K562 (cell line): Measurements from ENCODE around the gene SLC22A7. TPM values are rescaled to one million over a fixed set of nuclear protein-coding genes. Genes with fewer than 3 reads are reported as not detected.

Experiments used
- ATAC-seq: fragments of 200-7000 bp; cut with Tn5 transposase; 3 replicates; pipeline ENCODE4 v1.9.1; 2020; ENCODE audit warnings: moderate library complexity
- BruUV-seq: library from RNA; stranded (reverse); fragments of 400-500 nt; replicated peaks from 2 replicates; lab custom pipeline; 2021; lab: Mats Ljungman, UMichigan
- CTCF ChIA-PET: fragments of 300-600 bp; formaldehyde crosslinking; extraction: SDS; loops from one replicate; lab custom pipeline; 2021; ENCODE audit warnings: low intra/inter-chr PET ratio; lab: Yijun Ruan, JAX
- POLR2A ChIA-PET: fragments of 300-600, 350-650 bp; sonication (Branson Sonifier 250); formaldehyde crosslinking; extraction: SDS; loops from one replicate; lab custom pipeline; 2021; ENCODE audit warnings: antibody characterized with exemption, inconsistent platforms; lab: Yijun Ruan, JAX
- DNase-seq, 4 experiments: peaks; one replicate each; pipeline versions ENCODE4 v3.0.0 to v3.0.0-alpha.2; 2011 to 2018; ENCODE audit warnings: low spot score in 3 of 4, mixed read lengths in 3 of 4; ENCODE audit errors: extremely low read depth in 1 of 4
- FAIRE-seq: peaks from 2 replicates; lab custom pipeline; 2011; peaks lifted over from hg19 to GRCh38; lab: Jason Lieb, UNC
- H2AFZ ChIP-seq: 2 replicates; pipeline ENCODE4 v1.6.0; 2011; ENCODE audit warnings: low read depth, low read length, control low read depth, inconsistent platforms
- H3K27ac ChIP-seq: fragments of 200-600 bp; 3 replicates; pipeline ENCODE4 v1.8.0; 2011; ENCODE audit warnings: low read depth, mild to moderate bottlenecking, control low read depth, inconsistent platforms, low read length, moderate library complexity, mixed read lengths; ENCODE audit errors: extremely low read depth
- H3K27me3 ChIP-seq, 2 experiments: fragments of 300-600 bp in 1 of 2; 2 replicates in 1 of 2; 3 replicates in 1 of 2; pipeline versions ENCODE4 v1.6.0 to v1.8.0; 2011; ENCODE audit warnings: inconsistent platforms in 2 of 2, low read length in 2 of 2, mild to moderate bottlenecking in 1 of 2, mixed read lengths in 1 of 2, moderate library complexity in 1 of 2; ENCODE audit not compliant: control insufficient read depth in 2 of 2, insufficient read depth in 2 of 2
- H3K36me3 ChIP-seq: fragments of 300-600 bp; 3 replicates; pipeline ENCODE4 v1.8.0; 2011; ENCODE audit warnings: mild to moderate bottlenecking, low read length, inconsistent platforms; ENCODE audit not compliant: control insufficient read depth, insufficient read depth
- H3K4me1 ChIP-seq, 2 experiments: fragments of 200-600 bp in 1 of 2; replicated peaks in 1 of 2; 2 replicates in 1 of 2; 3 replicates in 1 of 2; pipeline versions ENCODE4 v1.5.1 to v1.8.0; 2011; ENCODE audit warnings: inconsistent platforms in 2 of 2, low read length in 2 of 2, mild to moderate bottlenecking in 1 of 2, mixed read lengths in 1 of 2, moderate library complexity in 1 of 2; ENCODE audit not compliant: control insufficient read depth in 2 of 2, insufficient read depth in 2 of 2
- H3K4me2 ChIP-seq: 2 replicates; pipeline ENCODE4 v1.6.1; 2011; ENCODE audit warnings: low read length, control low read depth, inconsistent platforms, mixed read lengths; ENCODE audit not compliant: insufficient read depth
- H3K4me3 ChIP-seq: fragments of 200-600 bp; sonication (generic), shearing (Covaris generic); 2 replicates; pipeline ENCODE4 v1.5.1; 2016; ENCODE audit warnings: control low read depth, inconsistent platforms
- H3K79me2 ChIP-seq: fragments of 200-600 bp; 3 replicates; pipeline ENCODE4 v1.8.0; 2011; ENCODE audit warnings: low read length, inconsistent platforms; ENCODE audit not compliant: control insufficient read depth, insufficient read depth
- H3K9ac ChIP-seq, 2 experiments: 2 replicates each; pipeline versions ENCODE4 v1.6.0 to v1.6.1; 2011; ENCODE audit warnings: low read depth in 2 of 2, low read length in 2 of 2, control low read depth in 1 of 2, inconsistent platforms in 1 of 2, mild to moderate bottlenecking in 1 of 2, mixed read lengths in 1 of 2; ENCODE audit not compliant: insufficient read depth in 1 of 2
- H3K9me1 ChIP-seq: one replicate; pipeline ENCODE4 v1.6.0; 2011; ENCODE audit warnings: inconsistent platforms, mild to moderate bottlenecking, low read length, moderate library complexity; ENCODE audit not compliant: control insufficient read depth, insufficient read depth
- H3K9me3 ChIP-seq: replicated peaks from 2 replicates; pipeline ENCODE4 v1.5.1; 2011; ENCODE audit warnings: low read depth, low read length, inconsistent platforms; ENCODE audit not compliant: control insufficient read depth, insufficient read depth
- H4K20me1 ChIP-seq: replicated peaks from 2 replicates; pipeline ENCODE4 v1.6.1; 2011; ENCODE audit warnings: low read length, inconsistent platforms, mixed read lengths; ENCODE audit not compliant: control insufficient read depth, insufficient read depth
- ARID3A ChIP-seq: IDR thresholded peaks from 2 replicates; pipeline ENCODE4 v1.6.1; 2012; ENCODE audit warnings: low read depth, low read length, improper control_type of control experiment, borderline replicate concordance
- FOSL1 ChIP-seq: fragments of 200-800 bp; sonication (Bioruptor generic); conservative IDR thresholded peaks from 2 replicates; pipeline ENCODE4 v1.6.1; 2016; ENCODE audit warnings: missing genetic modification characterization, missing compliant biosample characterization
- FOXJ2 ChIP-seq: fragments of 200-800 bp; sonication (Bioruptor generic); IDR thresholded peaks from 2 replicates; pipeline ENCODE4 v1.6.1; 2016; ENCODE audit warnings: missing genetic modification characterization, missing compliant biosample characterization
- GTF2B ChIP-seq: IDR thresholded peaks from 2 replicates; pipeline ENCODE4 v1.6.1; 2011; ENCODE audit not compliant: insufficient read length; ENCODE audit errors: extremely low read depth
- HDGF ChIP-seq: fragments of 450-650 bp; IDR thresholded peaks from 2 replicates; pipeline ENCODE4 v1.6.1; 2016
- KDM1A ChIP-seq, 2 experiments: fragments of 450-650 bp; IDR thresholded peaks; 2 replicates each; pipeline ENCODE4 v1.6.1; 2016; ENCODE audit warnings: mild to moderate bottlenecking in 2 of 2
- KDM4B ChIP-seq, 2 experiments: fragments of 450-650 bp in 1 of 2; sonication (generic) in 1 of 2; IDR thresholded peaks; 2 replicates each; pipeline ENCODE4 v1.6.1; 2016 to 2017; ENCODE audit warnings: borderline replicate concordance in 2 of 2, antibody characterized with exemption in 1 of 2, low read depth in 1 of 2, mild to moderate bottlenecking in 1 of 2
- NRF1 ChIP-seq, 2 experiments: fragments of 450-650 bp; IDR thresholded peaks in 1 of 2; conservative IDR thresholded peaks in 1 of 2; 2 replicates each; pipeline ENCODE4 v1.6.1; 2014; ENCODE audit warnings: mild to moderate bottlenecking in 2 of 2
- PURB ChIP-seq: sonication (generic); formaldehyde crosslinking; IDR thresholded peaks from 2 replicates; pipeline ENCODE4 v1.9.0; 2021; ENCODE audit warnings: low read depth, mild to moderate bottlenecking, missing genetic modification reagents
- SMAD4 ChIP-seq: fragments of 250-450 bp; sonication (Bioruptor Pico); conservative IDR thresholded peaks from 2 replicates; pipeline ENCODE4 v1.8.0; 2021; ENCODE audit warnings: inconsistent platforms, mild to moderate bottlenecking, moderate library complexity
- THRB ChIP-seq: fragments of 450-650 bp; formaldehyde crosslinking; conservative IDR thresholded peaks from 2 replicates; pipeline ENCODE4 v1.4.0; 2022; ENCODE audit warnings: mild to moderate bottlenecking, missing genetic modification characterization
- TSHZ1 ChIP-seq: fragments of 250-450 bp; sonication (Bioruptor Pico); IDR thresholded peaks from 2 replicates; pipeline ENCODE4 v1.4.0; 2020; ENCODE audit warnings: mild to moderate bottlenecking, moderate library complexity
- ZNF253 ChIP-seq: fragments of 250-450 bp; sonication (Bioruptor Pico); conservative IDR thresholded peaks from 2 replicates; pipeline ENCODE4 v1.6.1; 2021; ENCODE audit warnings: mild to moderate bottlenecking
- ZNF41 ChIP-seq: fragments of 250-450 bp; sonication (Bioruptor Pico); conservative IDR thresholded peaks from 2 replicates; pipeline ENCODE4 v1.4.0; 2020; ENCODE audit warnings: mild to moderate bottlenecking
- WGBS: fragments of 100-300 bp; shearing (Covaris generic); methylation state at CpG from one replicate; pipeline ENCODE4 v1.1.6; 2016; ENCODE audit warnings: low coverage, mixed read lengths; ENCODE audit not compliant: insufficient coverage; ENCODE audit errors: missing lambda C conversion rate; 5-methylcytosine and 5-hydroxymethylcytosine counted together
- in situ Hi-C: fragments of 300-500 bp; cut with MboI; formaldehyde crosslinking; loops from 4 replicates; pipeline ENCODE4 v1.15.0; 2018; ENCODE audit warnings: inconsistent platforms, mixed read lengths
- intact Hi-C: fragments of 100-400 bp; cut with micrococcal nuclease; formaldehyde crosslinking; loops from 2 replicates; pipeline ENCODE4 v1.14.2; 2022
- polyA plus RNA-seq, 8 experiments: library from polyadenylated mRNA; depleted of rRNA in 4 of 8; stranded (reverse) in 5 of 8; unstranded in 3 of 8; fragments of >200 nt; fragmentation: Nextera tagmentation in 2 of 8; fragmentation: Illumina TruSeq in 1 of 8; extraction: Ambion mirVana in 2 of 8; extraction: Trizol in 1 of 8; gene quantifications; 2 replicates each; pipeline versions ENCODE4 v1.2.1 to v1.2.3, GENCODE V29; 2011 to 2014; ENCODE audit warnings: inconsistent platforms in 1 of 8, missing spikeins in 1 of 8
- total RNA-seq, 7 experiments: library from RNA; depleted of rRNA in 6 of 7; stranded (reverse); fragments of >200 nt in 6 of 7; fragmentation: Illumina TruSeq in 2 of 7; extraction: Trizol in 2 of 7; gene quantifications; 2 replicates each; pipeline versions ENCODE4 v1.2.1 to v1.2.3, GENCODE V29; 2011 to 2021; ENCODE audit warnings: low replicate concordance in 1 of 7

SLC22A7 gene
- total and polyA plus RNA-seq, 9 of the 15 experiments (the other 6 are each of a cell fraction or from before 2014, with no cell fraction given): not detected

GRCh38 chr6:43338243-43338642 is 40.2 kb downstream of the SLC22A7 start (continued):
- TF ChIP-seq KDM4B (IDR thresholded peaks at IDR 0.05; ENCODE audit: borderline replicate concordance in 2 of 2, low read depth in 1 of 2) (no peak), GTF2B (no peak), HDGF (no peak), ARID3A (no peak), KDM1A (IDR thresholded peaks at IDR 0.05) (no peak), THRB (no peak)

GRCh38 chr6:43339168-43339567 is 41.1 kb downstream of the SLC22A7 start:
- intact Hi-C loops (no loop called here), in situ Hi-C loops (no loop called here)
- DNase-seq: no peak
- H3K27ac ChIP-seq: no peak overlapping the region
- ATAC-seq: no peak
- no peaks in the 10 kb centered on the region for H3K9me3 ChIP-seq
- no peak overlapping the region for H2AFZ ChIP-seq
- no peak overlapping the region for H3K4me3 ChIP-seq
- H3K79me2 ChIP-seq: no peaks in the 10 kb centered on the region
- no peak overlapping the region for H3K9ac ChIP-seq
- 65% methylated on average over 4 of the region's 4 CpGs for WGBS
- POLR2A ChIA-PET: interaction anchor here (1.3 to 2.1 kb wide), 2 partner anchors 10 to 66 kb away, joined by 3 to 6 read pairs; no protein-coding TSS in a partner anchor
- H3K9me1 ChIP-seq: no peaks in the 10 kb centered on the region
- no peaks in the 10 kb centered on the region; the same call in 1 of the 2 replicates for H4K20me1 ChIP-seq
- H3K36me3 ChIP-seq: peaks cover 52% of the 10 kb centered on the region
- H3K4me1 ChIP-seq: peaks cover 0 to 2% of the 10 kb centered on the region in 2 experiments; a peak in 1 of 5 replicates
- CTCF ChIA-PET: no interaction called here
- no peak overlapping the region for H3K4me2 ChIP-seq
- FAIRE-seq: no peak
- no TSS peak for BruUV-seq
- no peaks in the 10 kb centered on the region for H3K27me3 ChIP-seq
- no peak for TF ChIP-seq ZNF253 (CRISPR knock-in tag)
- TF ChIP-seq FOSL1 (tag): no peak
- no peak for TF ChIP-seq SMAD4 (CRISPR knock-in tag)
- TF ChIP-seq TSHZ1 (CRISPR knock-in tag): no peak
- TF ChIP-seq PURB (CRISPR knock-in tag): no peak
- TF ChIP-seq FOXJ2 (tag): no peak
- no peak for TF ChIP-seq NRF1 (conservative IDR thresholded peaks at IDR 0.05 in 1 of 2, IDR thresholded peaks at IDR 0.05 in 1 of 2)
- no peak for TF ChIP-seq ZNF41 (CRISPR knock-in tag)
